Measurements from ENCODE around the gene SLC39A6. TPM values are rescaled to one million over a fixed set of nuclear protein-coding genes. Genes with fewer than 3 reads are reported as not detected.

Gene SLC39A6
- total and polyA plus RNA-seq, 2 of the 13 experiments (the other 11 are each of a cell fraction or from before 2014, with no cell fraction given), result 41.7 to 59.2 TPM

DNA sequence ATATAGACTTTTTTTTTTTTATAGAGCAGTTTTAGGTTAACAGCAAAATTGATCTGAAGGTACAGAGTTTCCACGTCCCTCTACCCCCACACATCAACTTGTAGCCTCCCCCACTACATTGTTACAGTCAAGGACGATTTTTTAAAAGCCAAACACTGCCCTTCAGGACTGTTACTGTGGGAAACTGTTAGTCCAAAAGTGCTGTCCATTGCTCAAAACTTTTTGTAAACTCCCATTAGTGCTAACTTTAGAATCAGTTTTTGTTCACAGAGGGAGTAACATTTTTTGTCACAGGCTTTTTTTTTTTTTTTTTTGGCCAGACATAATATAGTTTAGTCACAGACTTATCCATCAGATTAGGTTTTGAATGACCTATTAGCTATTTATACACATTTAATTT is 24.6 kb upstream of the SLC39A6 start:
- Histone ChIP-seq H3K9me3 (ENCODE audit: low read length) (no peaks in the 10 kb centered on the region), H2AFZ (ENCODE audit: low read length) (no peak overlapping the region), H3K27me3 (ENCODE audit: control insufficient read depth in 1 of 2, insufficient read depth in 2 of 2, low read length in 2 of 2) (no peaks in the 10 kb centered on the region), H3K27ac (ENCODE audit: extremely low read length, insufficient read depth, low read length) (peak overlapping the region; percentile 20), H3K4me3 (replicated peaks in 1 of 3; ENCODE audit: insufficient read depth in 1 of 3, low read depth in 2 of 3, low read length in 3 of 3) (no peak overlapping the region), H3K4me2 (ENCODE audit: low read depth, low read length) (no peak overlapping the region), H3K79me2 (ENCODE audit: insufficient read depth, low read length) (peaks cover 5% of the 10 kb centered on the region), H4K20me1 (ENCODE audit: insufficient read depth, low read length) (no peaks in the 10 kb centered on the region), H3K4me1 (ENCODE audit: insufficient read depth, low read length) (peaks cover 23% of the 10 kb centered on the region), H3K36me3 (replicated peaks in 1 of 2; ENCODE audit: control insufficient read depth in 1 of 2, insufficient read depth in 2 of 2, low read length in 2 of 2) (peaks cover 14 to 84% of the 10 kb centered on the region in 2 experiments), H3K9ac (ENCODE audit: insufficient read depth, low read depth, low read length) (no peak overlapping the region)
- TF ChIP-seq RELA (CRISPR knock-in tag; IDR thresholded peaks at IDR 0.05), result no peak
- FAIRE-seq, result no peak
- 59% methylated on average over 2 of the region's 2 CpGs for WGBS (ENCODE audit: low lambda C conversion rate)
- ChIA-PET CTCF (ENCODE audit: low intra/inter-chr PET ratio, low total read pairs) (no interaction called here), POLR2A (no interaction called here)
- peak; percentile 29; the same call in 2 of the 3 replicates for ATAC-seq
- DNase-seq (ENCODE audit: low spot score), result no peak
- BruUV-seq (replicated peaks), result no TSS peak
- intact Hi-C loops (cut with micrococcal nuclease; ENCODE audit: unreplicated experiment), result no loop called here
- in situ Hi-C loops (cut with HindIII; ENCODE audit: extremely low pct_ligation_motif_present, low pct_unique_long_range_greater_than_20kb), result no loop called here

DNA sequence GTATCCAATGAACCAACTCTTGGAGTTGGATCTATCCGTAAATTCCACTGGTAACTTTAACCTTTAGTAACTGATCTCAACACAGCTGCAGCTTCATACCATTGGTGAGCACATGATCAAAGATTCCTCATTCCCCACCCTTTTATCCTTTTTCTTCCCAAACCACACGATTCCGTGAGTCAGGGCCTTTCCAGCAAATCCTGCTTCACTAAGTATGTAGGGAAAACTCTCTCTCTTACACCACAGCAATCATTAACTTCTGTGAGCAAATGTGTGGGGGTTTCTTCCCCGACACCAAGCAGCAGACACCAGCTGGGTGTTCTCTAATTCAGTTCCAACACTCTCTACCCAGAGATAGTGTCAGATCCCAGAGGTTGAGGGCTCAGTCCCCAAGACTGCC is 24.1 kb upstream of the SLC39A6 start:
- Histone ChIP-seq H3K27me3 (ENCODE audit: control insufficient read depth in 1 of 2, insufficient read depth in 2 of 2, low read length in 2 of 2) (no peaks in the 10 kb centered on the region), H3K36me3 (replicated peaks in 1 of 2; ENCODE audit: control insufficient read depth in 1 of 2, insufficient read depth in 2 of 2, low read length in 2 of 2) (peaks cover 18 to 84% of the 10 kb centered on the region in 2 experiments), H4K20me1 (ENCODE audit: insufficient read depth, low read length) (no peaks in the 10 kb centered on the region), H3K4me1 (ENCODE audit: insufficient read depth, low read length) (peaks cover 23% of the 10 kb centered on the region), H3K9me3 (ENCODE audit: low read length) (no peaks in the 10 kb centered on the region), H3K79me2 (ENCODE audit: insufficient read depth, low read length) (peaks cover 5% of the 10 kb centered on the region), H3K4me2 (ENCODE audit: low read depth, low read length) (no peak overlapping the region), H3K4me3 (replicated peaks in 1 of 3; ENCODE audit: insufficient read depth in 1 of 3, low read depth in 2 of 3, low read length in 3 of 3) (no peak overlapping the region), H2AFZ (ENCODE audit: low read length) (no peak overlapping the region), H3K27ac (ENCODE audit: extremely low read length, insufficient read depth, low read length) (peak overlapping the region; percentile 20), H3K9ac (ENCODE audit: insufficient read depth, low read depth, low read length) (no peak overlapping the region)
- TSS peak; percentile 23 for BruUV-seq (replicated peaks)
- ChIA-PET CTCF (ENCODE audit: low intra/inter-chr PET ratio, low total read pairs) (no interaction called here), POLR2A (interaction anchor here (0.9 kb wide), 1 partner anchor 24 kb away, joined by 3 read pairs; the partner anchor contains the start of gene SLC39A6)
- FAIRE-seq (peak; percentile 32), DNase-seq (ENCODE audit: low spot score) (peak; percentile 23), ATAC-seq (peak; percentile 76)
- WGBS (ENCODE audit: low lambda C conversion rate), result 65% methylated on average over 4 of the region's 4 CpGs
- in situ Hi-C loops (cut with HindIII; ENCODE audit: extremely low pct_ligation_motif_present, low pct_unique_long_range_greater_than_20kb), result no loop called here
- intact Hi-C loops (cut with micrococcal nuclease; ENCODE audit: unreplicated experiment), result no loop called here
- TF ChIP-seq ZNF749 (CRISPR knock-in tag; IDR thresholded peaks at IDR 0.05; ENCODE audit: borderline replicate concordance), result no peak
